ENCODE data around the gene SLC29A1.

Gene SLC29A1

DNA sequence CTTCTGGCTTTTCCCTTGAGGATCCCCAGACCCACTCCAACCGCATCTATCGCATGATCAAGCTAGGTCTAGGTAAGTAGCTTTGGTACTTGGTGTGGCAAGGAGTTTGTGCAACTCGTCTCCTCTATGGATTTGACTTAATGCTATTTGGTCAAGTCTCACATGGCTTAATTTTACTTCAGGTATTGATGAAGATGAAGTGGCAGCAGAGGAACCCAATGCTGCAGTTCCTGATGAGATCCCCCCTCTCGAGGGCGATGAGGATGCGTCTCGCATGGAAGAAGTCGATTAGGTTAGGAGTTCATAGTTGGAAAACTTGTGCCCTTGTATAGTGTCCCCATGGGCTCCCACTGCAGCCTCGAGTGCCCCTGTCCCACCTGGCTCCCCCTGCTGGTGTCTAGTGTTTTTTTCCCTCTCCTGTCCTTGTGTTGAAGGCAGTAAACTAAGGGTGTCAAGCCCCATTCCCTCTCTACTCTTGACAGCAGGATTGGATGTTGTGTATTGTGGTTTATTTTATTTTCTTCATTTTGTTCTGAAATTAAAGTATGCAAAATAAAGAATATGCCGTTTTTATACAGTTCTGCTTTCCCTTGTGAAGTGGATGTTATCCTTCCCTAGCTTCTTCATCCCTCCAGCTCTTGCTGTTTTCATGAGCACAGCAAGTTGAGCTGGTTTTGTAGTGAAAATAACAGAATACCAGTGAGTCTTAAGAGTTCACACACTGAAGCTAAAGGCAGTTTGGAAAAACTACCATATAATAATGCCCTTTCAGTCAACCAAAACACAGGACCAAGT is 30.1 kb downstream of the SLC29A1 start:
- Histone ChIP-seq H3K9me3 (ENCODE audit: control insufficient read depth in 1 of 2, low read length in 2 of 2) (no peaks in the 10 kb centered on the region), H3K4me3 (ENCODE audit: low read depth in 1 of 2, low read length in 2 of 2) (no peak overlapping the region), H3K36me3 (ENCODE audit: control insufficient read depth in 1 of 2, insufficient read depth in 2 of 2, low read length in 2 of 2) (peaks cover 65 to 68% of the 10 kb centered on the region in 2 donors), H3K4me1 (ENCODE audit: control insufficient read depth in 1 of 2, insufficient read depth in 2 of 2, low read length in 2 of 2) (peaks cover 12 to 58% of the 10 kb centered on the region in 2 donors), H3K27ac (ENCODE audit: low read length) (no peak overlapping the region), H3K27me3 (ENCODE audit: low read depth, low read length) (no peaks in the 10 kb centered on the region)

DNA sequence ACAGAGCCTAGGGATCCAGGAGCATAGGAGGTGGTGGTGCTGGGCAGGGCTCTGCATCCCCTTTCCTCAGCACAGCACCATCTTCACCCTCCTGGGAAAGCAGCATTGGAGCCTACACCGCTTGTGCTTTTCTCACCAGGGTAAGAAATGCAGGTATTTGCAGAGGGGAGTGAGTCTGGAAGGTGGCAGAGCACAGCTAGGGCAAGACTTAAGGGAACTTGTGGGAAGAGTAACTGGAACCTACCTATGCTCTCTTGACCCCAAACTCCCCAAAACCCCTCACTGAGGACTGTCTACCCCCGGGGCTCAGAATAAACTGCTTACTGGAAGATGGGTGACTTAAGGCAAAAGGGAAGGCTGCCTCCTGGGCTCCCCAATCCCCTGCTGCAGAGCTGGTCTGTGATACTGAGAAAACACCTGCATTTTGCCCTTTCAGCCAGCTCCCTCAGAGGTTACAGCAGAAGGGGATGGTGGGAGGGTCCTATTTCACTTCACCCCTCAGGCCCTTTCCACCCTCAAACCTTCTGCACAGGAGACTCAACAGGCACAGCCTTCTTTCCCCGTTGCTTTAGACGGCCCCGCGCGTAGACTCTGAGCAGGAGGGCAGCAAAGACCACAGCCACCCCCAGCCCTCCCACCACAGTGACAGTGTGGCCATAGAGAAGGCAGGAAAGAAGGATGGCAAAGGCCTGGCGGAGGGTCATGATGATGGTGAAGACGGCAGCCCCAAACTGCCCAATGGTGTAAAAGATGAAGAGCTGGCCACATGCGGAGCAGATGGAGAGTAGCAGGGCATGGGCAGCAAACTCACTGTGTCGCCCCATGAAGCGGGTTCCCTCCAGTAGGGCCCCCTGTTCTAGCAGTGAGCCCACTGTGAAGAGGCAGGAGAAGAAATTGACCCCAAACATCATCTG is 31.1 kb downstream of the SLC29A1 start:
- no peaks in the 10 kb centered on the region for H3K9me3 ChIP-seq (ENCODE audit: control insufficient read depth in 1 of 2, low read length in 2 of 2)
- no peak overlapping the region for H3K27ac ChIP-seq (ENCODE audit: low read length)

DNA sequence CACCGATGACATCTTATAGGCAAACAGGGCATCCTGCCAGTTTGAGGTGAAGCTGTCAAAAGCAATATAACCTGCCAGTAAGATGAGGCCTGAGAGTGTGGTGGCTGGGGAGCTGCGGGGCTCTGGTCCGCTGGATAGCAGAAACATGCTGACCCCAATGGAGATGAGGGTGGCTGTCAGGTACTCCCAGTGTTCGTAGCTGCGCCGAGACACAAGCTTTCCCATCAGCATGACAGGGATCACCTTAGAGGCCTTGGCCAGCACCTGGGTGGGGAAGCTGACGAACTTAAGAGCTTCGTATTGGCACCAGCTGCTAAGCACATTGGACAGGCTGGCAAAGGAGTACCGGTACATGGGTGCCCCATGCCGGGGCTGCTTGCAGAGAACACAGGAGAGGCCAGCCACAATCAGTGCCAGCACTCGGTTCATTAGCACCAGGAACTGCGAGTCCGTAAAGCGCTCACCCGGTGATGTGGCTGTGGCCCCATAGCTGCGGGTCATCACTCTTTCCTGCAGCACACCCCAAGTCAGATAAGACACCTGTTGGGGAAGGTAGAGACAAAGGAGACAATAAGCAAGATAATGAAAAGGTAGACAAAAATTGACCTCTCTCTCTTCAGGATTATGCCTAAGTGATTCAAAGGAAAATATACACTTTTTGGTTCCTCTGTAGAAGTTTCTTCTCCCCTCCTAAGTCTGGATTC is 31.9 kb downstream of the SLC29A1 start:
- no peaks in the 10 kb centered on the region for H3K9me3 ChIP-seq (ENCODE audit: control insufficient read depth in 1 of 2, low read length in 2 of 2)
- H3K27me3 ChIP-seq (ENCODE audit: low read depth, low read length): no peaks in the 10 kb centered on the region
- no peak overlapping the region for H3K4me3 ChIP-seq (ENCODE audit: low read depth in 1 of 2, low read length in 2 of 2)
- H3K36me3 ChIP-seq (ENCODE audit: control insufficient read depth in 1 of 2, insufficient read depth in 2 of 2, low read length in 2 of 2): peaks cover 58 to 59% of the 10 kb centered on the region in 2 donors
- peaks cover 9 to 43% of the 10 kb centered on the region in 2 donors for H3K4me1 ChIP-seq (ENCODE audit: control insufficient read depth in 1 of 2, insufficient read depth in 2 of 2, low read length in 2 of 2)
- H3K27ac ChIP-seq (ENCODE audit: low read length): no peak overlapping the region

More for the DNA sequence above, 31.1 kb downstream of the SLC29A1 start:
- Histone ChIP-seq H3K27me3 (ENCODE audit: low read depth, low read length) (no peaks in the 10 kb centered on the region), H3K4me1 (ENCODE audit: control insufficient read depth in 1 of 2, insufficient read depth in 2 of 2, low read length in 2 of 2) (peaks cover 9 to 48% of the 10 kb centered on the region in 2 donors), H3K4me3 (ENCODE audit: low read depth in 1 of 2, low read length in 2 of 2) (no peak overlapping the region), H3K36me3 (ENCODE audit: control insufficient read depth in 1 of 2, insufficient read depth in 2 of 2, low read length in 2 of 2) (peaks cover 59 to 60% of the 10 kb centered on the region in 2 donors)

- Histone ChIP-seq H3K27me3 (ENCODE audit: low read depth, low read length) (no peaks in the 10 kb centered on the region), H3K4me1 (ENCODE audit: control insufficient read depth in 1 of 2, insufficient read depth in 2 of 2, low read length in 2 of 2) (peaks cover 9 to 38% of the 10 kb centered on the region in 2 donors), H3K4me3 (ENCODE audit: low read depth in 1 of 2, low read length in 2 of 2) (peak overlapping the region; percentile 70 to 71), H3K9me3 (ENCODE audit: control insufficient read depth in 1 of 2, low read length in 2 of 2) (no peaks in the 10 kb centered on the region), H3K36me3 (ENCODE audit: control insufficient read depth in 1 of 2, insufficient read depth in 2 of 2, low read length in 2 of 2) (peaks cover 50 to 53% of the 10 kb centered on the region in 2 donors), H3K27ac (ENCODE audit: low read length) (peak overlapping the region; percentile 34)
Measured at GRCh38 chr6:44255871-44256774, 32.7 kb downstream of the SLC29A1 start.

GRCh38 chr6:44256775-44257024 is 33.3 kb downstream of the SLC29A1 start:
- H3K4me3 ChIP-seq (ENCODE audit: low read depth in 1 of 2, low read length in 2 of 2): peak overlapping the region; percentile 70 to 71
- peaks cover 9 to 38% of the 10 kb centered on the region in 2 donors for H3K4me1 ChIP-seq (ENCODE audit: control insufficient read depth in 1 of 2, insufficient read depth in 2 of 2, low read length in 2 of 2)
- peaks cover 44 to 47% of the 10 kb centered on the region in 2 donors for H3K36me3 ChIP-seq (ENCODE audit: control insufficient read depth in 1 of 2, insufficient read depth in 2 of 2, low read length in 2 of 2)
- no peaks in the 10 kb centered on the region for H3K9me3 ChIP-seq (ENCODE audit: control insufficient read depth in 1 of 2, low read length in 2 of 2)
- peak overlapping the region; percentile 34 for H3K27ac ChIP-seq (ENCODE audit: low read length)
- H3K27me3 ChIP-seq (ENCODE audit: low read depth, low read length): no peaks in the 10 kb centered on the region

DNA sequence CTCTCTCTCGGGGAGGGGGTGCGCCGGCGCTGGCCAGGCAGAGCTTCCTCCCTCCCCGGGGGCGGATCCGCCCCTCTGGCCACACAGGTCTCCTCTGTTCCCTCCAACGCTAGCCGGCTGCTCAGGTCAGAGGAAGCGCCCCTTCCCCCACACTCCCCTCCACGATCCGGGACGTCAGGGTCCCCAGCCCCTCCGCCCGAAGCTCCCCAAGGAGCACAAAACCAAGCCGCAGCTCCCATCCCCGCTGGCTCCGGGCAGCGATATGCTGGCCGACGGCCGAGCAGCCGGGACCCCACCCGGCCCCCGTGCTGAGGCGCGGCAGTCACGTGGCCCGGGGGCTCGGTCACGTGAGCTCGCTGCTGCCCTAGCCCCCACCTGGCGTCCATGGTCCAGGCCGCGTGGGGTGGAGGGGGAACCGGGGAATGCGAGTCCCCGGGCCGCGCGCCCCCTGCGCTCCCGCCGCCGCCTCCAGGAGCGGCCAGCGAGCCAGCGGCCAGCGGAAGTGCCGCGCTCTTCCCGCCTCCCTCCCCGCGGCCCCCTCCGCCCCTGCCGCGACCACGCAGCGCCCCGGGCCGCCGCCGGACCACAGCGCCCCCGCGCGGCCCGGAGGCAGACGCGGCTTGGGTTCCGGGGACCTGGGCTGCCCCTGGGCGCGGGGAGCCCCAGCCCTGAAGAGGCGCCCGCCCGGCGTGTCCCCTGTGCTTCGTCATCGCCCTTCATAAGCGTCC is 33.8 kb downstream of the SLC29A1 start, which contains the start of gene SLC35B2:
SLC35B2 (minus strand) TSS at position 504 of the 728 bp plus-strand sequence; CDS start at position 386, 118 bp downstream.
- Histone ChIP-seq H3K27me3 (ENCODE audit: low read depth, low read length) (no peaks in the 10 kb centered on the region), H3K27ac (ENCODE audit: low read length) (peak within 1 kb of the TSS; percentile 49), H3K4me3 (ENCODE audit: low read depth in 1 of 2, low read length in 2 of 2) (peak within 1 kb of the TSS; percentile 70 to 71), H3K9me3 (ENCODE audit: control insufficient read depth in 1 of 2, low read length in 2 of 2) (no peaks in the 10 kb centered on the region), H3K4me1 (ENCODE audit: control insufficient read depth in 1 of 2, insufficient read depth in 2 of 2, low read length in 2 of 2) (peaks cover 9 to 41% of the 10 kb centered on the region in 2 donors), H3K36me3 (ENCODE audit: control insufficient read depth in 1 of 2, insufficient read depth in 2 of 2, low read length in 2 of 2) (peaks cover 39 to 43% of the 10 kb centered on the region in 2 donors)

GRCh38 chr6:44257753-44258324 is 34.4 kb downstream of the SLC29A1 start:
- Histone ChIP-seq H3K4me1 (ENCODE audit: control insufficient read depth in 1 of 2, insufficient read depth in 2 of 2, low read length in 2 of 2) (peaks cover 9 to 45% of the 10 kb centered on the region in 2 donors), H3K36me3 (ENCODE audit: control insufficient read depth in 1 of 2, insufficient read depth in 2 of 2, low read length in 2 of 2) (peaks cover 33 to 39% of the 10 kb centered on the region in 2 donors), H3K4me3 (ENCODE audit: low read depth in 1 of 2, low read length in 2 of 2) (peak overlapping the region; percentile 45 to 71), H3K27me3 (ENCODE audit: low read depth, low read length) (no peaks in the 10 kb centered on the region), H3K27ac (ENCODE audit: low read length) (peak overlapping the region; percentile 49), H3K9me3 (ENCODE audit: control insufficient read depth in 1 of 2, low read length in 2 of 2) (no peaks in the 10 kb centered on the region)

DNA sequence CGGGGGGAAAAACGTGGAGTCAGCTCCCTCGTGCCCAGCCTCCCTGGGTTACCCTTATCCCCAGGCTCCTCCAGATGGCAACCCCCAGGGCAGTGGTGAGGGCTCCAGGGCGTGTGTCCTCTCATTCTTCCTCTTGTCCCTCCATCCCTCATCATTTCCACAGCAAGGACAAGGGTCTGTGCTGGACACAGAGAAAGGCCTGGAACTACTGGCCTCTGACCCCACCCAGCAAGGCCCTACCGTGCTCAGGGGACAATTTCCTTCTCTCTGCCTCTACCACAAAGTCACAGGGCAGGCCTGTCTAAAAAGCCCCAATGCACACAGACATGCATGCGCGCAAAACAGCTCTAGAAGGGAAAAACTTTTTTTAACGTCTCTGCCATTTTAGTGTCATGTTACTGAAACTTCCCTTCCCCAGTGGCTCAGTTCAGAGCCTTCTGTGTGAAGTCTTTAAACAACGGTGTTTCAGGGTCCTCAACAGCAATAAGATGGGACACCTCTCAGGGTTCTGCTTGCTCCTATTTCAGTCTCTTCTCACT is 35.0 kb downstream of the SLC29A1 start:
- Histone ChIP-seq H3K4me1 (ENCODE audit: control insufficient read depth in 1 of 2, insufficient read depth in 2 of 2, low read length in 2 of 2) (peaks cover 15 to 49% of the 10 kb centered on the region in 2 donors), H3K4me3 (ENCODE audit: low read depth in 1 of 2, low read length in 2 of 2) (no peak overlapping the region), H3K36me3 (ENCODE audit: control insufficient read depth in 1 of 2, insufficient read depth in 2 of 2, low read length in 2 of 2) (peaks cover 27 to 33% of the 10 kb centered on the region in 2 donors), H3K27ac (ENCODE audit: low read length) (no peak overlapping the region), H3K27me3 (ENCODE audit: low read depth, low read length) (no peaks in the 10 kb centered on the region), H3K9me3 (ENCODE audit: control insufficient read depth in 1 of 2, low read length in 2 of 2) (no peaks in the 10 kb centered on the region)

DNA sequence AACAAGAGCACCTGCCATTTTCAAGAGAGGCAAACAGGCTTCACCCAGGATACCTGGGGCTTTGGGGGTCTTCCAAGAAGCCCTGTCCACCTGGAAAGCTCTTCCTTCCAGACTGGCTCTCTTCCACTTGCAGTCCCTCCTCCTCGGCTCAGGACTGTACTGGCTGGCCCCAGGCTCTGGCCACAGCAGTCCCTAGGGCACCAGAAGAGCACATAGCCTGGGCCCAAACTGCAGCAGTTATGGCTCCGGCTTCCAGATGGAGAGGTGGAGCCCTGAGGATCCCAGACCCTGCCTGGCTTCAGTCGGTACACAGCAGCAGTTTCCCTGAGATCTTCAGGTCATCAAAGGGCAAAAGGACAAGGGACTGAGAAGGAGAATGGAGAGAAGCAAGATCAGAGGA is 35.5 kb downstream of the SLC29A1 start:
- no peaks in the 10 kb centered on the region for H3K9me3 ChIP-seq (ENCODE audit: control insufficient read depth in 1 of 2, low read length in 2 of 2)
- no peak overlapping the region for H3K4me3 ChIP-seq (ENCODE audit: low read depth in 1 of 2, low read length in 2 of 2)
- no peaks in the 10 kb centered on the region for H3K27me3 ChIP-seq (ENCODE audit: low read depth, low read length)
- H3K36me3 ChIP-seq (ENCODE audit: control insufficient read depth in 1 of 2, insufficient read depth in 2 of 2, low read length in 2 of 2): peaks cover 22 to 28% of the 10 kb centered on the region in 2 donors
- H3K27ac ChIP-seq (ENCODE audit: low read length): no peak overlapping the region
- peaks cover 20 to 54% of the 10 kb centered on the region in 2 donors for H3K4me1 ChIP-seq (ENCODE audit: control insufficient read depth in 1 of 2, insufficient read depth in 2 of 2, low read length in 2 of 2)
